GM18867 (cell line): Measurements from ENCODE around the gene FXYD3.
"Not testable (repeated sequence)": the region's sequence is repeated elsewhere in the genome, so short reads cannot be mapped to it uniquely, and the experiment has no call there.

ENCODE experiments used
- ATAC-seq: cut with Tn5 transposase; IDR thresholded peaks from one replicate; pipeline ENCODE4 v1.9.1; 2021; ENCODE audit warnings: mild to moderate bottlenecking, moderate library complexity; ENCODE audit not compliant: unreplicated experiment

FXYD3 gene

DNA sequence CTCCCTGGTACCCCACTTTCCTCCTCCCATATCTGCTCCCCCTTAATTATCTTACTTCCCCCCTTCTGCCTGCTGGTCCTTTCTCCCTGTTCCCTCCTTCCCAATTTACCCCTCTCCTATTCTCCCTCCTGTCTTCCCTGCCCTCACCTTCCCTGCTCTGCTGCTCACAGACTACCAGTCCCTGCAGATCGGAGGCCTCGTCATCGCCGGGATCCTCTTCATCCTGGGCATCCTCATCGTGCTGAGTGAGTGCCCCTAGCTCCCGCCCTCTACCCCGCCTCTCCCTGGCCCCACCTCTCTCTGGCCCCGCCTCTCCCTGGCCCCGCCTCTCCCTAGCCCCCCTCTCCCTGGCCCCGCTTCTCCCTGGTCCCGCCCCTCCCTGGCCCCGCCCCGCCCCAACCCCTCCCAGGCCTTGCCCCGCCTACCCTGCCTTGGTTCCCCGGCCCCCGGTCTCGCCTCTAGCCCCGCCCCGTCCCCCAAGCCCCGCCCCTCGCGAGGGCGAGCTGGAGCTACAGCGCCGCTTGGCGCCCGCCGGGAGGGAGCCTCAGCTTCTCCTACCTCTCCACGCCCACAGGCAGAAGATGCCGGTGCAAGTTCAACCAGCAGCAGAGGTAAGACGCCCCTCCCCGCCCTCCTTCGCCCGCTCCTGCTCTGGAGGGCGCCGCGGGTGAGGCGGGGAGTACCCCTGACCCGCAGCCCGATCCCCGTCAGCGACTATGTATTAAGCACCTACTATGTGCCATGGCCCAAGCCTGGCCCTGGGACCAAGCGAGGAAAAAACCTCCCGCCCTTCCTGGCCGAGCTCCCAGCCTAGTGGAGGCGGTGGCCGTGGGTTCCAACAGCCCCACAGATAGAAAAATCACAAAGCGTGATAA lies 25.6 kb downstream of the FXYD3 start:
- no peak for ATAC-seq

DNA sequence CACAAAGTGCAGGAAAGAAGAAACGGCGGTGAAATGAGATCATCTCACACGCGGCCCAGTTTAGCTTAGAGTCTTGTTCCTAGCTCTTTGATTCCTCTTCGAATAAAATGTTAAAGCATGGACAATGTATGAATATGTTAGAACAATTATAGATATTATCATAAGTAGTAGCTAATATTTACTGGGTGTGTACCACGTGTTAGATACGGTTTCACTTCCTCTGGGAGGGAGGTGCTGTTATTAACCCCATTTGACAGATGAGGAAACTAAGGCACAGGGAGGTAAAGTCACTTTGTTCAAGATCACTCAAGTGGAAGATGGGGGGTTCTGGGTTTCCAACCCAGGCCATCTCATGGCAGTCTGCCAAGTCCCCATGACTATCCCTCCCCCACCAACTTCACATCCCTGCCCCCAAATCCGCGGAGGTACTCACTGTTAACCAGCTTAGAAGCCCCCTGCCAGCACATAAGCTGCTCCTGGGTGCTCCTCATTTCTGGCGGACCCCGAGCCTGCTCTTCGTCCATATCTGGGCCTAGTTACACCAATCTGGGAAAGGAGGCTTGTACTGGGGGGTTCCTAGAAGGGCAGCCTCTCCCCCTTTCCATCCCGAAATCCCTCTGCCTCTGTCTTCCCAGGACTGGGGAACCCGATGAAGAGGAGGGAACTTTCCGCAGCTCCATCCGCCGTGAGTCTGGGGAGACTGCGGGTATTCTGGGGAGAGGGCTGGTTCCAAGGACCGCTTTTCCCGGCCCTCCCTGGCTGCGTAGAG lies 26.4 kb downstream of the FXYD3 start:
- no peak for ATAC-seq

DNA sequence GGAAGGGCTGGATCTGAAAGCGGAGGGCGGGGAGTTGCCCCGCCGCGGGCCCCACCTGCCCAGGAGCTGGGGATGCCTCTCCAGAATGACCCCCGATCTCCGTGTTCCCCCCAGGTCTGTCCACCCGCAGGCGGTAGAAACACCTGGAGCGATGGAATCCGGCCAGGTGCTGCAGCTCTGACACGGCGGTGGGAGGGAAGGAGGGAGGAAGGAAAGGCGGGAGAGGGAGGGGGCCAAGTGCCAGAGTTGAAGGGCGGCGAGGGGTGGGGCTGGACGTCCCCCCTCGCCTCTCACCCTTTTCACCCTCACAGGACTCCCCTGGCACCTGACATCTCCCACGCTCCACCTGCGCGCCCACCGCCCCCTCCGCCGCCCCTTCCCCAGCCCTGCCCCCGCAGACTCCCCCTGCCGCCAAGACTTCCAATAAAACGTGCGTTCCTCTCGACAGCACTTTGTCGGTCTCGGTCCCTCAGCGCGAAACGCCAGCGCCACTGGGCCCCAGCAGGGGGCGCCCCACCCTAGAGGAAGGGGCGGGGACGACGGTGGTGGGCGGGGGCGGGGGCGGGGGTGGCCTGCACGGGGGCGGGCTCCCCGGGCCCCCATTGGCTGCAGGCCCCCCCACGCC lies 27.1 kb downstream of the FXYD3 start:
- ATAC-seq, result no peak

DNA sequence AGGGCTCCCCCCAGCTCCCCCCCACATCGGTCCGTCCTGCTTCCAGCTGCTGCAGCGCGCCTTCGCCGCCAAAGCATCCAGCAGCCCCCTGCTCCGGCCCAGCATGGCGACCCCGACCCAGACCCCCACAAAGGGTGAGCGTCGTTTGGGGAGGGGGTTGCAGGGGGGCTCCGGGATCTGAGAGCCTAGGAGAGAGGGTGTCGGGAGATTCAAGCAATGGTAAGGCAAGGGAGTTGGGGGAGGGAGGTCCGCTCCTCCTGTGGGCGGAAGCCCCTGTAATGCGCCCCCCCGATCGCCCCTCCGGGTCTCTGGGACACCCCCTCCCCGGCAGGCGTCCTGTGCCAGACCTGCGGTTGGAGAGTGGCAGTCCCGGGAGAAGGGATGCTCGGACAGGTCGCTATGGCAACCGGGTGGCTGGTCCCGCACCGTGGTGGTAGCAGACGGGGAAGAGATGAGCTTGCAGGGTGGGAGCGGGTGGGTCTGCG lies 27.6 kb downstream of the FXYD3 start, which contains the start of gene FXYD7:
Gene FXYD7 (plus strand): TSS at position 25 of the 485 bp plus-strand sequence. CDS start 79 bp downstream, at position 104.
- no peak for ATAC-seq

DNA sequence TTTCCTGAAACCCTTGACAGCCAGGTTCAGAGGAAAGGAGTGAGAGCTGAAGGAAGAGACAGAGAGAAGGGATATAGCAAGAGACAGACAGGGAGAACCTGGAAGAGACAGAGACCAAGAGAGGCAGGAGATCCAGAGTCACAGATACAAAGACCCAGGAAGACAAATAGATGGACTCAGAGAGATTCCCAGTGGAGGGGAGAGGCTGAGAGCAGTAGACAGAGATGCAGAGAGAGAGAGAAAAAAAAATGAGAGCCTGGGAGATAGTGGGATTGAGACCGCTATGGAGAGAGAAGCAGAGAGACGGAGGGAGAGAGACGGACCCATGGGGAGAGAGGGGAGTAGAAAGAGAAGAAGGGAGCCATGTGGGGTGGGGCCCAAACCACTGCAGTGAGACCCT lies 28.2 kb downstream of the FXYD3 start:
- ATAC-seq, result no peak

DNA sequence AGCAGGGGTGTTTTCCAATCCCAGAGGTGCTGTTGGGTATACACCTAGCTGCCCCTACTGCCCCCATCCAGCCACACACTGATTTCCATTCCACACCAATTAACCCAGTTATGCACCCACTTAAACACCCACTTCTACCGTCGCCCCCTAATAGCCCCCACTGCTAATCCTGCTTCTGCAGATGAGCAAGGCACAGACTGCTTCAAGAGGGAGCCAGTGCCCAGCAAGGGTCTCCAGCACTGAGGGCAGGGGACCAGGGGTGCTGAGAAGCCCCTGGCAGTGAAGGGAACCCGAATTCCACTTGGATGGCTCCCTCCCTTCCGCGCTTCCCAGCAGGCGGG lies 28.6 kb downstream of the FXYD3 start:
- no peak for ATAC-seq

DNA sequence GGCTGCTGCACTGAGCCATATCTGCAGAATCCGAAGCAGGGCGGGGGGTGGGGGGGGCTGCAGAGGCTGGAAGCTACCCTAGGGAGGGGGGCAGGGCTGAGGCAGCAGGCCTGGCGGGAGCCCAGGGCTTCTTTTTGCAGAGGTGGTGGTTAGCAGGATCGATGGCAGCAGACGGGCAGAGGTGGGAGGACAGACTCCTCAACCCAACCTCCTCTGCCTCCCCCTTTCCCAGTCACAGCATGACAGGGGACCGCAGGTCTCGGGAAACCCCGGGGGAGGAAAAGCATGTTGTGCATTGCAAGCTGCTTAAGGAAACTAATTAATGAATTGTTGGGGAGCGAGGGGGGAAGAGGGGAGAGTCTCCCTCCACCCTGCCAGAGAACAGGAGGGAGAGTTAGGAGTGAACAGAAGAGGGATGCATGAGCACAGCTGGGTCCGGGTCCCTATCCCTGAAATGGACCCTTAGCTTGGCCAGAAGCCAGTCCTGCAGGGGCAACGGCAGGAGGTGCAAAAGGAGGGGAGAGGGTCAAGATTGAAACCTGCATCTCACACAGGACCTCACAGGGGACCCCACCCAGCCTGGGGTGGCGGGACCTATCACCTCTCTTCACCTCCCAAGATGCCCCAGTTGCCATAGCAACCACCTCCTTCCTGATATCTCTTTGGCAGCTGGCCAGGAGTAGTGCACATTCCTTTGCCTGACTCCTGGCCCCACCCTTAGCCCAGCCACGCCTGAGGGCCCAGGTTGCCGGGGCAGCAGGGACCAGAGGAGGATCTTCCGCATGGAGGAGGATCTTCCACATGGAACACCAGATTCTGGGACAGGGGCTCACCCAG lies 29.2 kb downstream of the FXYD3 start:
- ATAC-seq, result no peak

DNA sequence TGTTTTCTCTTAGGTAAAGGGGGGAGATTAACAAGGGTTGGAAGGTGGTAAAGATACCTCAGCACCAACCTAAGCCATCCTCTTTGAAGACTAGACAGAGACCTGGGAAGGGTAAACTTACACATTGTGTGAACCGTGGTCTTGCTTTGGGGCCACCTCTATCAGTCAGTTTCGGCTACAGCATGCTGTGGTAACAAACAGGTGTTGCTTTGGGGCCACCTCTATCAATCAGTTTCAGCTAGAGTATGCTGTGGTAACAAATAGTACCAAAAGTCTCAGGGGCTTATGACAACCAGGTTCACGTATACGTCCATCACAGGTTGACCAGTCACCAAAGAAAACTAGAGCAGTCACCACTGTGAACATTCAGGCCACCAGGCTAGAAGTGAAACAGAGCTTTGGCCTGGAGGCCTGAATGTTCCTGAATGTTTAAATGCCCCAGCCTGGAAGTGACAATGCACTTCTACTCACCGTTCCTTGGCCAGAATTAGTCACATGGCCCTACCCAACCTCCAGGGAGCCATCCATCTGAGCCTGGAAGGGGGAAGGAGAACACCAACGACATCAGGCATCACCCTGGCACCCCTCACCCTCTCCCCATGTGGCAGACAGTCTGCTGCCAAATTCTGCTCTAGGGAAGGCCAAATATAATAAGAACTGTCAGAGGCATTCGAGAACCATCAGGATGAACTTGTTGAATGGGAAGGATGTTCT lies 31.3 kb downstream of the FXYD3 start:
- ATAC-seq, result no peak

DNA sequence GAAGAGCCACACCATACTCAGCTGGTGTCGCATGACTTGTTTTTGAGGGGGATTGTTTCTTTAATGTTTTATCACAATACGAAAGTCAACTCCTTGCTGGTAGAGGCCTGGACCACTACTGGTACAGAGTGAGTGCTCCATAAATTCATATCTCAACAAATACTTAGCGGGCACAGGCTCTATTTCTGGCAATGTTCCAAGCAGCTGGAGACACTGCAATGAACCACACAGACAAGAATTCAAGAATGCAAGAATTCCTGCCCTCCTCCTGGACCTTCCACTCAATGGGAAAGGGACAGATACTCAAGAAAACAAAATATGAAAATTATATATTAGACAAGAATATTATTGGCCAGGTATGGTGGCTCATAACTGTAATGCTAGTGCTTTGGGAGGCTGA lies 33.8 kb downstream of the FXYD3 start:
- no peak for ATAC-seq

DNA sequence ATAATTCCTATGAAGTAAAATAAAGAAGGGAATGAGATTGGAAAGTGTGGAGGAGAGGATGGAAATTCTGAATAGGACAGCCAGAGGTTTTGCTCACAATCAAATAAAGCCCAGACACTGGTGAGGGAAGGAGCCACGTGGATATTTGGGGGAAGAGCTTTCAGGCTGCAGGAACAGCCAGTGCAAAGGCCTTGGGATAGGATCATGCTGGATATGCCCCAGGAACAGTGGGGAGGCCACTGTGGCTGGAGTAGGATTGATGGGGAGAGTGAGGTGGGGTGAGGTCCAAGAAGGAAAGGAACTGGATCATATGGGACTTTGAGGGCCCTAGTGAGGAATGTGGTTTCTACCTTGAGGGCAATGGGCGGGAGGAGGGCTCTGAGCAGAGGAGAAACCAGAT lies 34.8 kb downstream of the FXYD3 start:
- ATAC-seq, result no peak

DNA sequence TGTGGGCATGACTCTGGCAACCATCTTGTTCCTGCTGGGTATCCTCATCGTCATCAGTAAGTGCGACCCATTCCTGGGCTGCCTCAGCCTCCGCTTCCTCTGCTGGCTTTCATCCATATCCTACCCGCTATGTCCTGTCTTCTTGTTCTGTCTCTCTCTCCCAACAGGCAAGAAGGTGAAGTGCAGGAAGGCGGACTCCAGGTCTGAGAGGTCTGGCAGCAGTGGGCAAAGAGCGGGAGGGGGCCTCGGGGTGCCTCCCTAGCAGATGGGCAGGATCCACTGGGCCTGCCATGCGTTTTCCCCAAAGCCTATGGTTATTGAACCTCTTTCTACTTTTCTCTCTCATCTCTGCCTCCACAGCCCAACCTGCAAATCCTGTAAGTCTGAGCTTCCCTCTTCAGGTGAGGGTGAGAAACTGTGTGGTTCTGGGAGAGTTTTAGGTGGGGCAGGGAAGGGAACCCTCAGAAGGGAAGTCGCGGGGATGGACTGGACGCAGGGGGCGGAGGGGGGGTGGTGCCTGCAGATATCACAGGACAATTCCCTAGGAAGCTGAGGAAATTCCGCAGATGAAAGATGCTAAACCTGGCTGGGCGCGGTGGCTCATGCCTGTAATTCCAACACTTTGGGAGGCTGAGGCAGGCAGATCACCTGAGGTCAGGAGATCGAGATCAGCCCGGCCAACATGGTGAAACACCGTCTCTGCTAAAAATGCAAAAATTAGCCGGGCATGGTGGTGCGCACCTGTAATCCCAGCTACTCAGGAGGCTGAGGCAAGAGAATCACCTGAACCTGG lies 35.8 kb downstream of the FXYD3 start:
- no peak for ATAC-seq

DNA sequence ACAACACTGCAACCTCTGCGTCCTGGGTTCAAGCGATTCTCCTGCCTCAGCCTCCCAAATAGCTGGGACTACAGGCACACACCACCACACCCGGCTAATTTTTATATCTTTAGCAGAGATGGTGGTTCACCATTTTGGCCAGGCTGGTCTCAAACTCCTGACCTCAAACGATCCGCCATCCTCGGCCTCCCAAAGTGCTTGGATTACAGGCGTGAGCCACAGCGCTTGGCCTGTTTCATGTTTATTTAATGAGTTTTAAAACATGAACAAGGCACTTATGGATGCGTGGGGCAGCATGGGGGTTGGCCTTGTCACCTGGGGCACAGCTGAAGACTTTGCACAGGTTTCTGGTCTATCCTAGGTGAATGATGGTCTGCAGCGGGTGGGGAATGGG lies 37.5 kb downstream of the FXYD3 start:
- not testable (repeated sequence) for ATAC-seq

DNA sequence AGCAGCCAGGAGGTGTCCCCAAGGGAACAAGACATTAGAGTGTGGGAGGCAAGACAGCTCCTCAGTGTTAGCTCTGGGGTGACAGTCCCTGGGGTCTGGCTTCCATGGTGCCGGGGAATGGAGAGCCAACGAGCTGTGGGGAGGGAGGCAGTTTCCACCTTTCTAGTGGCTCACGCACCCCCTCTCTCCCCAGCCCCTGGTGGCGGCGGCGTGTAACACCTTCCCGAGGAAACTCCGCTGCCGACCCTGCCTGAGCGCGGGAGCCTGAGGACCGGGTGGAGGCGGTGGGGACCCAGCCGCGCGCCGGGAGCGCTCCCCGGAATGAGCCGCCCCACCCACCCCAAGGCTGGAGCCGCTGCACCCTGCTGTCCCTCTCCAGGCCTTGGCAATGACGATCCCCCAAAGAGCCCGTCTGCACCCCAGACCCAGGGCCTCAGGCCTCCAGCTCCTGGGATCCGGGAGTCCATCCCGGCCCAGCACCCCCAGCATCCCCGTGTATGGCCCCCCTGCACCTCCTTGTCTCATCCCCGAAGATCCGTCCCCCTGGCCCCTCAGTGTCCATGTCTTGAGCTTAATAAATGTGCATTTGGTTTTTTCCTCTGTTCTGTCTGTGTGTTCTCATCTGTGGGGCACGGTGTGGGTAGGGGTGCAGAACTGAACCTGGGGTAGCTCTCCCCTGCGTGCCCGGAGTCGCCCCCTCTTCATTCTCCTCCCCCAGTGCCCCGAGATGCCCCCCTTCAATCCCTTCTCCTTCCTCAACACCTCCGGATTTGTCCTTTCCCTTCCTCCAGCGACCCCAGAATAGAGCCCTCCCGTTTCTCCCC lies 38.3 kb downstream of the FXYD3 start:
- no peak for ATAC-seq

DNA sequence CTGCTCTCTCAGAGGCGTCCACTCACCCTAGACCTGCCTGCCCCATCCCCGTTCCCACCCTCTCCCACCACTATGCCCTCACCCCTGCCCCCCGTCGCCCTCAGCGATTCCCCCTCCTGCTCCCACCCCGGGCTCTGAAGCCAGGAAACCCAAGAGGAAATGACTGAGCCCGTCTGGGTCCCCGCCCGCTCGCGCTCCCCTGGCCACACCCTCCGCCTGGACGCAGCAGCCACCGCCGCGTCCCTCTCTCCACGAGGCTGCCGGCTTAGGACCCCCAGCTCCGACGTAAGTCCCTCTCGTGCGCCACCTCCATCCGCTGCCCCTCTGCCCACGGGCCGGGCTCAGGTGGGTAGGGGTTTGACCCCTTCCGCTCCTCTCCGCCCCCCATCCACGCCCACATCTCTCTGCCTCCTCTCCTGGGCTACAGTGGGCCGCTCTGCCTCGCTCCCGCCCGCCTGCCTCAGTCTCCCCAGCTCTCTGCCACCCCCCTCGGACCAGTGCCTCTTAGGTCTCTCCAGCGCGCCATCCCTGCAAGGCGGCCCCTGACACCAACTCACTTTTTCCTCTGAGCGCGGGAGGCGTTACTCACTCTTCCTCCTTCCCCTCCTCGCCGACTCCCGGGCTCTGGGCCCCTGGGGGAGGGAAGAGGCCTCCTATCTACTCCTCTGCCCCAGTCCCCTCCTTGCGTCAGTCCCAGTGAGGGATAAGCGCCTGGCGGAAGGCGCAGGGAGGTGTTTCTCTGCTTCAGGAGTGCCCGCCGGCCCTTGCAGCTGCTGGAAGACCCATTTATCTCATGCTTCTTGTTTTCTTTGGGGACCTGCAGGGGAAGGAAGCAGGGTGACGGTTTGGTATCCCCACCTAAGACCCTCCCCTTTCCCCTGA lies 39.1 kb downstream of the FXYD3 start, which contains the start of gene FXYD5:
Gene FXYD5 (plus strand): TSS at position 211 of the 882 bp plus-strand sequence. CDS start 816 bp downstream, outside the sequence.
- ATAC-seq, result peak; percentile 40

DNA sequence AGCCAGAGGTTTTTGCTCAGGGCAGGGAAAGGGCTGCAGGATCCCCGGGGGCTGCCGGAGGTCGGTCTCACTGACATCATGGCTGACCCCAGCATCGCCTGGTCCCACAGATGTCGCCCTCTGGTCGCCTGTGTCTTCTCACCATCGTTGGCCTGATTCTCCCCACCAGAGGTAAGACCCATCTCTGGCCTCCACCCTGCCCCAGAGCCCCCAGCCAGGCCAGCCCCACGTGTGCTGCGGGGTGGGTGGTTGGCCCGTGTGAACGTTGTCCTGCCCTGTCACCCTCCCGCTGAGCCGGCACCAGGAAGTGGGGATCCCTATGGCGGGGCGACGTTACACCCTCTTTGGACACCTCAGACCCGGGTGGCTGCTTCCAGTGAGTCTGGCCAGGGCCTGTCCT lies 39.8 kb downstream of the FXYD3 start:
- ATAC-seq, result peak; percentile 34

DNA sequence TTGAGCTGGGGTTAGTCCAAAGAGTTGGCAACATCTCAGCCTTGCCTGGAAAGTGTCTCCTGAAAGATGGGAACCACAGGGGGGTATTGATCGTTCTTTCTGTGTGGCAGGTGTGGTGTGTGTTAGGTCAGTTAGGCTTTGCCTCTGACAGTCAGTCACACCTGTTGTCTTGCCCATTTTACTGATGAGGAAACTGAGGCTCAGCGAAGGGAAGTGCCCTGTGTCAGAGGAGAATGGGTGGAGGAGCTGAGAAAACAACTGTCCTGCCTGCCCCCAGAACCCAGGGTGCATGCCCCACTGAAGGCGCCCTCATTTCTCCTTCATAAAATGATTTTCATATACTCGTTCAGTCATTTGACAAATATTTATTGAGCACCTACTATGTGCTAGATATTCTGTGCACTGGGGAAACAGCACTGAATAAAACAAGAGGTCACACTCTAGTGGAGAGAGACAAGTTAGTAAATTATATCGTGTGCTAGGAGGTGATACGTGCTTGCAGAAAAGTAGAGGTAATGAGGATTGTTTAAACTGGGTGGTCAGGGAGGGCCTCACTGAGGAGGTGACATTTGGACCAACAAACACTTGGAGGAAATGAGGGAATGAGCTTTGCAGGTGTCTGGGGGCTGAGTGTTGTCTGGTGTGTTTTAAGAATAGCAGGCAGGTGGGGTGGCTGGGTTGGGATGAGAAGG lies 40.5 kb downstream of the FXYD3 start:
- no peak for ATAC-seq

DNA sequence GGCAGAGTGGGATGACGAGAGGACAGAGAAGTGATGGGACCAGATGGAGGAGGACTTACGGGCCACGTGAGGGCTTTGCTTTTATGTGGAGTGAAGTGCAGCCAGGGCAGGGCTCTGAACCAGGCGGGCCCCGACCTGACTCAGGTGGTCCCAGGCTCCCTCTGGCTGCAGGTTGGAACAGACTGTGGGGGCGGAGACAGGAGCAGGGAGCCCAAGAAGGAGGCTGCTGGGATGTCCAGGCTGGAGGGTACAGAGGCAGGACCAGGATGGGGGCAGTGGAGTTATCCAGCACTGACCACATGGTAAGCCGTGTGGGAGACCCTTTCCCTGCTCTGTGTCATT lies 41.0 kb downstream of the FXYD3 start:
- ATAC-seq, result no peak
